Activated naive CD4-positive, alpha-beta T cell treated with anti-CD3 and anti-CD28 coated beads, Interleukin-2, amount 50 U/mL, for 72 hours (primary cell): Measurements from ENCODE around the gene GAS5. TPM values are rescaled to one million over a fixed set of nuclear protein-coding genes. Genes with fewer than 3 reads are reported as not detected.
"Not testable (repeated sequence)": the region's sequence is repeated elsewhere in the genome, so short reads cannot be mapped to it uniquely, and the experiment has no call there.

Experiments
- ATAC-seq, 2 donors: fragments of 150-1000 bp; cut with Tn5 transposase; 2 replicates each; pipeline ENCODE4 v1.10.0; 2021; ENCODE audit warnings: mild to moderate bottlenecking in 2 of 2, moderate library complexity in 2 of 2
- DNase-seq, 2 donors: peaks; one replicate each; pipeline ENCODE4 v3.0.0; 2021 to 2022; ENCODE audit warnings: low spot score in 2 of 2
- H3K27ac Mint-ChIP-seq, 2 donors: one replicate each; pipeline ENCODE4 v1.8.0; 2022; ENCODE audit warnings: mild to moderate bottlenecking in 2 of 2, mixed read lengths in 2 of 2
- H3K36me3 Mint-ChIP-seq, 2 donors: one replicate each; pipeline ENCODE4 v1.8.0; 2022; ENCODE audit warnings: mixed read lengths in 2 of 2
- H3K9me3 Mint-ChIP-seq, 2 donors: one replicate each; pipeline ENCODE4 v1.8.0; 2022; ENCODE audit warnings: mixed read lengths in 2 of 2
- total RNA-seq, 2 donors: library from RNA; stranded (reverse); gene quantifications; one replicate each; pipeline ENCODE4 v1.2.3, GENCODE V29; 2022

The GAS5 gene
- total RNA-seq, 2 donors from 2014 or later = 846 to 962 TPM

DNA sequence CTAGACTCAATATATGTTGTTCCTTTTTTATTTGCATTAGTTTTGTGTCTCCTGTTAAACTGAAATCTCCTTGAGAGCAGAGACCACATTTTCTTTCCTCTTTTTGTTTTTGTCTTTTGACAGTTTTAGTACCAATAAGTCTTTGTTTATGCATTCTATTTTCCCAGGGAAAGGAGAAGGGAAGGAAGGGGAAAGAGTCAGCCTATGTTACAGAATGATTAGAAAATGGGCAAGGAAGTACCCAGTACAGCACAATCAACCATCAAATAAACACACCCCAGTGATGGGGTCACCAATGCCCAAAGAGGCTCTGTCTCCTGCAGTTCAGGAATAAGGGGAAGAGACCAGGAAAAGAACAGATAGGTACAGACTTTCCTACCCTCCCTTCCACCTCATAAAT is 10.5 kb upstream of the GAS5 start:
- H3K36me3 Mint-ChIP-seq = peaks cover 4% of the 10 kb centered on the region in 2 donors
- ATAC-seq (no peak), DNase-seq (no peak)
- peak overlapping the region in 1 of 2 donors; percentile 29 for H3K27ac Mint-ChIP-seq
- no peaks in the 10 kb centered on the region for H3K9me3 Mint-ChIP-seq

- Mint-ChIP-seq H3K27ac (no peak overlapping the region), H3K36me3 (peaks cover 5 to 6% of the 10 kb centered on the region in 2 donors), H3K9me3 (no peaks in the 10 kb centered on the region)
- ATAC-seq (no peak), DNase-seq (no peak)
These were observed 8.9 kb upstream of the GAS5 start for GRCh38 chr1:173876732-173877131.

DNA sequence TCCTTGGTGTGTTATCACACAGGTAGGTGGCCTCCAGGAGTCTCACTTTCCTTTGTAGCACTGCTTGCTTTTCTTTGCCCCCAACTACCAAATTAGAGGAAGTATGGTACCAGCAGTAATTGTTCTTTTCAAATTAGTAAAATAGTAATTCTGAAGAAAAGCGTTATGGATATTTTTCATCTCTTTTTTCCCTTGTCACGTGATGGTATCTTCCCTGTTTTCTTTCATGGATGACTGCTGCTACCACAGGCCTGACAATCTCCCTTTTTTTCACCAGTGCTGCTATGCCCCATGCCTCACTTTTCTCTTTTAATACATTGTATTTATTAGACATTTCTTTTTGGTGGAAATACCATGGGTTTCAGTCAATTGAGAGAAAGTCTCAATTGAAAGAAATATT is 3.7 kb upstream of the GAS5 start:
- no peak for DNase-seq
- Mint-ChIP-seq H3K36me3 (peaks cover 27 to 28% of the 10 kb centered on the region in 2 donors), H3K9me3 (no peaks in the 10 kb centered on the region), H3K27ac (peak overlapping the region; percentile 48 to 90)
- ATAC-seq = no peak

DNA sequence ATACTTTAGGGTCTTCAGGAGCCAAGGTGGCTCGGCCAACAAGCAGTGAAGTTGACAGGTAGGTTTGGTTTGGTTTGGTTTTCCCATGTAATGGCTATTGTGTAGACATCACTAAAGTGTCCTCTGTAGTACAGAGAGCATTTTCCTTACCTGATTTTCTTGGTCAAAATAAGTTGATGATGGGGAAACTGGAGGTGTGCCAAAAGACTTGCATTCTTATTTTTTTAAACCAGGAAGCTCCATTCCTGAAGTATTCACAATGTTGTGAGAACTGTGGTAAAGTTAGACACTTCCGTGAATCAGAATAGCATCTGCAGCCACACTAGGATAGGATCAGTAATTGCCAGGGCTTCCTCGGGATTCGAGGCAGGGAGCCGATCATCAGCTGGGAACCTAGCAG is 3.3 kb upstream of the GAS5 start:
- DNase-seq (no peak), ATAC-seq (no peak)
- Mint-ChIP-seq H3K9me3 (no peaks in the 10 kb centered on the region), H3K27ac (peak overlapping the region; percentile 86 to 90), H3K36me3 (peaks cover 31 to 32% of the 10 kb centered on the region in 2 donors)

DNA sequence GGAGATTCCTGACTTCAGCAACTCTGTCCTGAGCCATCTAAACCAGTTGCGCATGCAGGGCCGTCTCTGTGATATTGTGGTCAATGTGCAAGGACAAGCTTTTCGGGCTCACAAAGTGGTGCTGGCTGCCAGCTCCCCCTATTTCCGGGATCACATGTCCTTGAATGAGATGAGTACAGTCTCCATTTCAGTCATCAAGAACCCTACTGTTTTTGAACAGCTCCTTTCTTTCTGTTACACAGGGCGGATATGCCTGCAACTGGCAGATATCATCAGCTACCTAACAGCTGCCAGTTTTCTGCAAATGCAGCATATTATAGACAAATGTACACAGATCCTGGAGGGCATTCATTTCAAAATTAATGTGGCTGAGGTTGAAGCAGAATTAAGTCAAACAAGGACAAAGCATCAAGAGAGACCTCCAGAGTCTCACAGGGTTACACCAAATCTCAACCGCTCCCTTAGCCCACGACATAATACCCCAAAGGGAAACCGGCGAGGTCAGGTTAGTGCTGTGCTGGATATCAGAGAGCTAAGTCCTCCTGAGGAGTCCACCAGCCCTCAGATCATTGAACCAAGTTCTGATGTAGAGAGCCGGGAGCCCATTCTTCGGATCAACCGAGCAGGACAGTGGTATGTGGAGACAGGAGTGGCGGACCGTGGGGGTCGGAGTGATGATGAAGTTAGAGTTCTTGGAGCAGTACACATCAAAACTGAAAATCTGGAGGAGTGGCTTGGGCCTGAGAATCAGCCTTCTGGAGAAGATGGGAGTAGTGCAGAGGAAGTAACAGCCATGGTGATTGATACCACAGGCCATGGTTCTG is 2.7 kb upstream of the GAS5 start:
- peaks cover 37 to 38% of the 10 kb centered on the region in 2 donors for H3K36me3 Mint-ChIP-seq

DNA sequence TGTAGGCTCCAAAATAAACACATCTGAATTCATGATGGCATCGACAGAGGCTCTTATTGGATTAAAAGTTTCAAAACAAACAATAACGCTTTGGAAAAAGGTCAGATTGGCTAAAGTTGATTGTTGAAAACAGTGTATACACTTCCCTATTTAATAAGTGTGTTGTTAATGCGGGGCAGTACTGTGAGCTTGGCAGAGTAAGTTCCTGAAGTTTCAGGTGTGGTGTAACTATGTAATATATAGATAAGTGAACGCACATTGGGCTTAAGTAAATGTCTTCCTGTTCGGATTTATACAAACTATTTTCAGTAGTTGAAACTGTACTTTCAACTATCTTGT is 1.2 kb upstream of the GAS5 start:
- Mint-ChIP-seq H3K9me3 (no peaks in the 10 kb centered on the region), H3K36me3 (peaks cover 52 to 53% of the 10 kb centered on the region in 2 donors), H3K27ac (peak overlapping the region; percentile 90 to 94)
- no peak for DNase-seq
- ATAC-seq = no peak

More for the DNA sequence above, 2.7 kb upstream of the GAS5 start:
- Mint-ChIP-seq H3K27ac (peak overlapping the region; percentile 86 to 90), H3K9me3 (no peaks in the 10 kb centered on the region)
- ATAC-seq = peak in 1 of 2 donors; percentile 9
- peak in 1 of 2 donors; percentile 65 for DNase-seq

GRCh38 chr1:173868266-173869020 is 654 bp upstream of the GAS5 start, which contains the start of gene ZBTB37:
ZBTB37 (plus strand) TSS chr1:173868380; CDS start chr1:173870226, 1,846 bp downstream.
- ATAC-seq (peak; percentile 70 to 71), DNase-seq (peak; percentile 95 to 98)
- H3K9me3 Mint-ChIP-seq = no peaks in the 10 kb centered on the region
- peak within 1 kb of the TSS; percentile 90 to 100 for H3K27ac Mint-ChIP-seq
- H3K36me3 Mint-ChIP-seq = peaks cover 55% of the 10 kb centered on the region in 2 donors

DNA sequence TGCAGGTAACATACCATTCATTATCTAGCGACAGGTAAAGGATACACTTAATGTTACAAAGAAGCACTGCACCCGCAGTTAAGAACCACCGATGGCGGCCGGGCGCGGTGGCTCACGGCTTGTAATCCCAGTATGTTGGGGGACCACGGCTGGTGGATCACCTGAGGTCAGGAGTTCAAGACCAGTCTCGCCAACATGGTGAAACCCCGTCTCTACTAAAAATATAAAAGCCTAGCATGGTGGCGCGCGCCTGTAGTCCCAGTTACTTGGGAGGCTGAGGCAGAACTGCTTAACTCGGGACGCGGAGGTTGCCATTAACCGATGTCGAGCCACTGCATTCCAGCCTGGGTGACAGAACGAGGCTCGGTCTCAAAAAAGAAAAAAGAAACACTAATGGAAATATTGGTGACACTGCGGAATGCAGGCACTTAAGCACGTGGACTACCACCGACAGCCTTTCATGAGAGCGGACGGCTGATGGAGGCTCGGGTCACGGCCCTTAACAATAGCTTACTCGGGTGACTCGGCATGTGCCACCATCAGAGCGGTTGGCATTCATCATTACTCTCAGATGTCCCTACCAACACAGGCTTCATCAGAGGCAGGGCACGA is 542 bp downstream of the GAS5 start:
- H3K9me3 Mint-ChIP-seq = no peaks in the 10 kb centered on the region
- ATAC-seq (no peak), DNase-seq (peak in 1 of 2 donors; percentile 44)
- peaks cover 52 to 59% of the 10 kb centered on the region in 2 donors for H3K36me3 Mint-ChIP-seq
- H3K27ac Mint-ChIP-seq = peak overlapping the region; percentile 90 to 100

- Mint-ChIP-seq H3K27ac (peak overlapping the region; percentile 90 to 100), H3K9me3 (no peaks in the 10 kb centered on the region), H3K36me3 (peaks cover 52 to 59% of the 10 kb centered on the region in 2 donors)
- DNase-seq (no peak), ATAC-seq (no peak)
These were observed 1.2 kb downstream of the GAS5 start for GRCh38 chr1:173866413-173867115.

- H3K36me3 Mint-ChIP-seq = peaks cover 47 to 54% of the 10 kb centered on the region in 2 donors
- ATAC-seq (no peak), DNase-seq (no peak)
- H3K9me3 Mint-ChIP-seq = no peaks in the 10 kb centered on the region
- H3K27ac Mint-ChIP-seq = peak overlapping the region; percentile 90 to 100
These were observed 2.2 kb downstream of the GAS5 start for GRCh38 chr1:173865468-173866164.

GRCh38 chr1:173864179-173864867 is 3.5 kb downstream of the GAS5 start:
- Mint-ChIP-seq H3K9me3 (no peaks in the 10 kb centered on the region), H3K36me3 (peaks cover 43 to 53% of the 10 kb centered on the region in 2 donors), H3K27ac (peak overlapping the region; percentile 90 to 100)
- no peak for ATAC-seq
- DNase-seq = no peak

DNA sequence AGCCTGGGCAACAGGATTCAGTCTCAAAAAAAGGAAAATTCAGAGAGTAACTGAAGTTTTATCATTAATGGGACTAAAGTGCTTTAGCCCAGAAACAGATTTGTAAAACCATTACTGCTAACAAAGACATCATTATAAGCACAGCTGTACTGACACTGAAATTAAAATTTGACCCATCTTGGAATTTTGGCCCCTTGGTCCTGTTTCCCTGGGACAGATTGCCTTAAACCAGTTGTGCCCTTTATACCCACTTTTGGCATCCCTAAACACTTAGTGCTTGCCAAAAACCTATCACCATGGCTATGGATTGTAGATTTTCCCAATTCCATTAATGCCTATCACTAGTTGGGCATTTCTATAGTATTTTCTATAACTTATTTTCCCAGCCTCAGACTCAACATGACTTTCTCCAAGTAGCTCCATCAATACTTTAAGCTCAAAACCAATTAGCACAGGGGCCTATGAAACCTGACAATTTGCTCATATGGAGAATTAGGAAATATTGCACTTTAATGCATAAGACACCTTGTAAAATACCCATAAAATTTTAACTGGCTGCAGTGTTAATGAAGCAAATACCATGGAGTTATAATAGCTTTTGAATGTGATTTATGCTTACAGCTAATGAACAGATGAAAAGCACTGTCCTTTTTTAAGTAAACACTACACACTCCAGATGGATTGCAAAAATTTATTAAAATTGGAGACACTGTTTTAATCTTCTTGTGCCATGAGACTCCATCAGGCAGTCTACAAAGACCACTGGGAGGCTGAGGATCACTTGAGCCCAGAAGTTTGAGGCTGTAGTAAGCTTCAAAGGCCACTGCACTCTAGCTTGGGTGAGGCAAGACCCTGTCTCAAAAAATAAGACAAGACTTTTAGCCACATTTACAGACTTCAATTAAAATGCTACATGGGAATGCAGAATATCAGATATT is 4.3 kb downstream of the GAS5 start:
- ATAC-seq = no peak
- peak overlapping the region; percentile 90 to 100 for H3K27ac Mint-ChIP-seq
- no peak for DNase-seq
- H3K36me3 Mint-ChIP-seq = peaks cover 43 to 53% of the 10 kb centered on the region in 2 donors
- H3K9me3 Mint-ChIP-seq = no peaks in the 10 kb centered on the region

GRCh38 chr1:173862769-173863223 is 5.0 kb downstream of the GAS5 start:
- Mint-ChIP-seq H3K36me3 (peaks cover 42 to 53% of the 10 kb centered on the region in 2 donors), H3K9me3 (no peaks in the 10 kb centered on the region), H3K27ac (peak overlapping the region; percentile 84 to 100)
- ATAC-seq (peak in 1 of 2 donors; percentile 19), DNase-seq (no peak)

DNA sequence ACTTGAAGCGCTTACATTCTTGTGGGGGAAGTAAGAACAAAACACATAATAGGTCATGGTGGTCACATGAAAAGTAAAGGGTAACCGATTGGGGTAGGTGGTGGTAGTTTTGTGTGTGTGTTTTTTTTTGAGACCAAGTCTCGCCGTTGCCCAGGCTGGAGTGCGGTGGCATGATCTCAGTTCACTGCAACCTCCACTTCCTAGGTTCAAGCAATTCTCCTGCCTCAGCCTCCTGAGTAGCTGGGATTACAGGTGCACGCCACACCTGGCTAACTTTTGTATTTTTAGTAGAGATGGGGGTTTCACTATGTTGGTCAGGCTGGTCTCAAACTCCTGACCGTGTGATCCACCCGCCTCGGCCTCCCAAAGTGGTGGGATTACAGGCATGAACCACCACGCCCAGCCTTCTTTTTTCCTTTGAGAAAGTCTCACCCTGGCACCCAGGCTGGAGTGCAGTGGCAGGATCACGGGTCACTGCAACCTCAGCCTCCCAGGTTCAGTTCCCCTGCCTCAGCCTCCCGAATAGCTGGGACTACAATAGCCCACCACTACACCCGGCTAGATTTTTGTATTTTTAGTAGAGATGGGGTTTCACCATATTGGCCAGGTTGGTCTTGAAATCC is 5.5 kb downstream of the GAS5 start:
- H3K9me3 Mint-ChIP-seq, DNase-seq: not testable (repeated sequence)
- Mint-ChIP-seq H3K36me3 (peaks cover 36 to 49% of the 10 kb centered on the region in 2 donors), H3K27ac (peak overlapping the region; percentile 84 to 92)
- peak; percentile 8 to 26 for ATAC-seq
